Stimulated activated CD4-positive, alpha-beta T cell treated with anti-CD3 and anti-CD28 coated beads, Interleukin-12 subunit alpha, Interleukin-12 subunit beta, amount 100 ng/mL, for 48 hours (primary cell): ENCODE data around the gene AXIN2.

Experiments used
- DNase-seq, 3 donors: peaks; one replicate each; pipeline ENCODE4 v3.0.0-alpha.2; 2020; ENCODE audit warnings: low read depth in 2 of 3, low spot score in 1 of 3

The AXIN2 gene

DNA sequence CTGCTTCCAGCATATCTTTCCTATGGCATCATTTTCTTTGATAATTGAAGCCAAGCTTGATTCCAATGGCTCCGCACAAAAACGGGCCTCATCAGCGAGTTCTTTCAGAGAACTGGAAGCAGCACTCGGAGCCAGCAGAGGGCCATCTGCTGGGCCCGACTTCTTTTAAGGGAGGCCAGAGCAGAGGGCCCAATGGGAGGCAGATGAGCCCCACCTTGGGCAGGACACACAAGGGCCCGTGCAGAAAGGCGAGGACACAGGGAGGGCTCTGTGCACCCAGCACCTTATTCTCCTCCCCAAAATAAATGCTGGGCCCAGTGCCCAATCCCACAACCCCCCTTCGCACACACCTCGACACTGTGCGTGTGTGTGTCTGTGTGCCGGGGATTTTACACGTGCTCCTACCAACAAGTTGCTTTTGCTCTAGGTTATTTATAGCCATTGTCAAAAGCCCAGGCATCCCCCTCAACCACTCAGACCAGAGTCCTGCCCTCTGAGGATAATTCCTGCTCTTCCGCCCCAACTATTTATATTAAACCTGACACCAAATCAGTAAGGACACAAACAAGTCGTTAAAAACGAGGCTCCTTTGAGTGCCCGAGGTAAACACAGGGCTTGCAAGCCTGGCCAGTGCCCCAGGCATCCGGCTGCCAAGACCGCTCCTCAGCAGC lies 6.8 kb downstream of the AXIN2 start:
- no peak for DNase-seq

- DNase-seq: no peak
Observed at GRCh38 chr17:65553646-65554552, 7.5 kb downstream of the AXIN2 start.

GRCh38 chr17:65553009-65553645 lies 8.3 kb downstream of the AXIN2 start:
- no peak for DNase-seq

DNA sequence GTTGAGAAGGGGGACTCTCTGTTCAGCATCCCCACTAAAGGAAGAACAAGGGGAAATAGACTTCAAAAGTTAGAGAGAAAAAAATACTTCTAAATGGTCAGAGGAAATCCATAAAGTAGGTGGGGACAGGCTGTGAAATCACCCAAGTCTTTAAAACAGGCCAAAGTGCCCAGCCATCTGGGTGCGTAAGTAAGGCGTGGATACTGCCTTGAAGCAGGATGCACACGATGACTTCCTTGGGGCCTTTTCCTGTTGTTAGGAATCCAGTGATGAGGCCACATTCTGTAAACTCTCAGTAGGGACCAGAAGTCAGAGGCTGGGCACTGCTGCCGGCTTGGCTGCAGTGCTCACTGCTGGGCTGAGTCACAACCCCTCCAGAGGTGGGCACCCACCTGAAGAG lies 9.2 kb downstream of the AXIN2 start:
- no peak for DNase-seq

DNA sequence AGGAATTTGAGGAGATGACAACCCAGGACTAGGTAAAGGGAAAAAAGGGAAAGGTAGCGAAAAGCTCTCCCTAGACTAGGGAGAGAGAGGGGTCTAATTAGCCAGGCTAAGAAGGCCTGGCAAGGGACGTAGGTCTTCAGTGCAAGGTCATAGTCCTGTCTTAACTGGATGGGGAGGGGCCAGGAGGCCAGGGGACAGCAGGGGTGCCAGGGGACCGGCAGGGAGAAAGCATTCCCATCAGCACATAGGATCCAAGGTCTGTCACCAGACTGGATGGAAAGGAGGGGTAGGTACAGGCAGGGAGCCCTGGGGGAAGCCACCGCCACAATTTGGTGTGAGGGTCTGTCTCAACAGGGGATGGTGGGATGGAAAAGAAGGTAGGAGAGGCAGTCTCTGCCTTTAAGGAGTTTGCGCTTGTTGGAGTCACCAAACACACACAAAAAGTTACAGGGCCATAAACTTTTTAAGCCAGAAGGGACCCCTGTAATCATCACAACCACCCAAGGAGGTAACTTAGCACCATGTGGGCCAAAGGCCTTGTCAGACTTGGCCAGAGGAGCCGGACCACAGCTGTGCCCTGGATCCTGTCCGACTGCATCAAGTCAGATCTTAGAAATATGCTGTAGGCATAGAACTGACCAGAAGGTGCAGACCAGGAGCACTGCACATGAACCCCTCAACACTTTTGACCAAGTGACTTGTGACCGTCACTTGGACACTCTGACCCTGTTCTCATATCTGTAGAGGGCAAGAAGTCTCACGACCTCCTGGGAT lies 10.0 kb downstream of the AXIN2 start:
- no peak for DNase-seq

GRCh38 chr17:65550758-65551157 lies 10.7 kb downstream of the AXIN2 start:
- no peak for DNase-seq

DNA sequence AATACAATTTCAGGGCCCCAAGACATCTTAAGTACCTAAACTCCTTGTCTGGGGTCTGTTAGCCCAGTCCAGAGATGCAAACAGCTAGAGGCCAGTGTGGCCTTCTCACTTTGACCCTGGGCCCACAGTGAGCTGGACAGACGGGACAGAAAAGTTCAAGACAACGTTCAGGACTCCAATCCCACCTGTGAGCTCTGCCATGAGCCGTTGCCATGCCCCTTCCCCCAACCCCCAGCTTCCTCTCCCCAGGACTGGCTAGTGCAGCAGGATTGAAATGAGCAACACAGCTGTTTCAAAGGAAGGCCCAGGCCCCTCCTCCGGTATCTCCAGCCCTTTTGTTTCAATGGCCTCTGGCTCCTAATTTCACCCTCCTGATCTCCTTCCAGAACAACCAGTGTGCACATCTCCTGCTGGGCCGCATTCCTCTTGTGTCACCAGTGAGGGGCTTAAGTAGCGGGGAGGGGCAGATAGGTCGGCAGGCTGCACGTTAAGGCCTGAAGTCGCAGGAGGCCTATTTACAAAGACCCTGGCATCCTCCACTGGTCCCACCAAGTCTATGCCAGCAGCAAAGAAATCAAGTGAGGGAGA lies 11.3 kb downstream of the AXIN2 start:
- no peak for DNase-seq

GRCh38 chr17:65548269-65548969 lies 13.0 kb downstream of the AXIN2 start:
- no peak for DNase-seq

GRCh38 chr17:65547253-65547670 lies 14.2 kb downstream of the AXIN2 start:
- DNase-seq: no peak

DNA sequence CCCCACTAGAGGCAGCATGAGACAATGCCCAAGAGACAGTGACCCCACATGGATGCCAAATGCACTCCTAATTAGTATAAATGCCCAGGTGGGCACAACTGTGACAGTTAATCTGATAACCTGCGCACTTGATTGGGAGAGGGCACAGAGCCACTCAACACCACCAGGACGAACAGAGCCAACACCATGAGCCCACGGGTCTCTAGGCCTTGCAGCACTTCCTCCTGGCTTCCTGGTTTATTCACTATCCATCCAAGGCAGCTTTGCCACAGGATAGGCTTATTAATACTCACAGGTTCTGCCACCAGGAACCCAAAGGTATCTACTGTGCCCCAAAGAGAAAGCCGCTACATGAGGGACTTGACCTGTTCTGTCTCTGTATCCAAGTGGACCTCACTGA lies 14.9 kb downstream of the AXIN2 start:
- no peak for DNase-seq

- DNase-seq: no peak
Observed at GRCh38 chr17:65545705-65546523, 15.5 kb downstream of the AXIN2 start.

DNA sequence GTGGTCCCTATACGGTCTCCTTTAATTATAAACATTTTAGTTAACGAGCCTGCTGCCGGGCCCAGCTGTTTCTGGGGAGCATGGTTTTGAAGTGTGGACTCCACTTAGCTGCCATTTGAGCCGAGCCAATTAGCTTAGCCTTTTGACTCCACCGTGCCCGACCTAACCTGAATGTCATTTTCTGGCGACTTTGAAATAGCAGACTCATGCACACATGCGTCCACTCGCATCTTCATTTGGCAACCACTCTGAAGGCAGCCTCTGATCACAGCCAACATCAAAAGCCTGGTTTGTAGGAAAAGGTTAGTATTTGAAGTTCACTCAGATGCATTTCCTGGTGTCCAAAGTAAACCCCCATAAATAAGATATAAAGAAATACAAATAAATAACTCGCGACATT lies 16.8 kb downstream of the AXIN2 start:
- DNase-seq: no peak

- DNase-seq: no peak
Observed at GRCh38 chr17:65542610-65543009, 18.8 kb downstream of the AXIN2 start.

GRCh38 chr17:65542067-65542466 lies 19.4 kb downstream of the AXIN2 start:
- no peak for DNase-seq

GRCh38 chr17:65541453-65541852 lies 20.0 kb downstream of the AXIN2 start:
- DNase-seq: no peak

- no peak for DNase-seq
Observed at GRCh38 chr17:65539630-65540266, 21.7 kb downstream of the AXIN2 start.

DNA sequence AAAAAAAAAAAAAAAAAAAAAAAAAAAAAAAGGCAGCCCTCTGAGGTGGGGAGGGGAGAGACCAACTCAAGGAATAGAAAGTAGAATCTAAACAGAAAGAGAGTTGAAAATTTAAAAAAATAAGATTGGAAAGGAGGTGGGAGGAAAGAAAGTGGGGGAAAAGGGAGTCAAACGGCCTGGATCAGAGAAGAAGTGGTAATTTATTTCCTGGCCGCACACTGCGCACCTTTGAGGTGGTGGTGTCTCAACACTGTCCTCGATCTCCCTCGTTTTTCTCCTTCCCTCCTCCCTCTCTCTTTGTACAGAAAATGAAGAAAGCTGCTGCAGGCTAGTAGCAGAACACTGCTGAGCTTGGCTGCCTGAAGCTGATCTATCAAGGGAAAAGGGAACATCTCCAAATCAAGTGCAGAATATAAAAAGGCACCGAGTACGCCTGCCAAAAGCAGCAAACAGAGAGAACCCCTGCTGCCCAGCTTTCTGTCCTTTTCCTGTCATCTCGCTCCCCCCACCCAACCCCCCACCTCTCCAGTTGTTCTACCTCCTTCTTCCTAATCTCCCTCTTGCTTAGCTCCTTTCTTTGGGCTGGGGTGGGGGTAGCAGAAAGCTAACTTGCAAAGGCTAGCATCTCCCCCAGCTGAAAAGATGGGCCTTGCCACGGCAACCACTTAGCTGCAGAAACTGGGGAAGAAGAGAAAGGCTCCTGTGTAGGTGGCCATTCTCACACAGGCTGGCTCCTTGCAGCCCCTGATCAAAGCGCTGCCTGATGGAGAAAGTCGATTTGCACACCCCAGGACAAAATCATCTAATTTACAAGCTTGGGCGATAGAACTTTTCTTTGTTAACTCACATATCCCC lies 22.5 kb downstream of the AXIN2 start:
- DNase-seq: no peak
